ENCODE measurements around the gene ABCG1.

GRCh38 chr21:42302076-42302650 is 83.2 kb downstream of the ABCG1 start:
- no peak for TF ChIP-seq CTCF (IDR thresholded peaks at IDR 0.05)
- no peak for TF ChIP-seq POLR2A (IDR thresholded peaks at IDR 0.05)

Measured in Peyer's patch (tissue), 4 donors.